Measurements from ENCODE around the gene KIF21B.

The KIF21B gene

GRCh38 chr1:200972985-200973742, 50.4 kb downstream of the KIF21B start:
- Histone ChIP-seq H3K27ac (ENCODE audit: low read depth, low read length, poor library complexity, severe bottlenecking) (no peak overlapping the region), H3F3A (ENCODE audit: insufficient read depth, low read length) (no peaks in the 10 kb centered on the region), H2AFZ (ENCODE audit: low read length) (no peak overlapping the region), H3K9me3 (ENCODE audit: low read length) (no peaks in the 10 kb centered on the region), H4K20me1 (ENCODE audit: insufficient read depth, low read length) (no peaks in the 10 kb centered on the region), H3K36me3 (ENCODE audit: insufficient read depth, low read length) (no peaks in the 10 kb centered on the region), H3K27me3 (ENCODE audit: insufficient read depth, low read length) (no peaks in the 10 kb centered on the region), H3K9me2 (ENCODE audit: low read depth, low read length) (no peaks in the 10 kb centered on the region), H3K4me2 (ENCODE audit: low read length) (no peak overlapping the region), H3K9ac (ENCODE audit: low read length) (no peak overlapping the region), H3K4me3 (ENCODE audit: low read depth, low read length, poor library complexity, severe bottlenecking) (no peak overlapping the region), H3K4me1 (ENCODE audit: insufficient read depth, low read length, severe bottlenecking) (no peaks in the 10 kb centered on the region), H3K79me2 (ENCODE audit: insufficient read depth, low read length) (no peaks in the 10 kb centered on the region)
- TF ChIP-seq CTCF (IDR thresholded peaks at IDR 0.05; ENCODE audit: low read length) (no peak), EZH2 (IDR thresholded peaks at IDR 0.05; ENCODE audit: borderline replicate concordance, low read length) (no peak)

- Histone ChIP-seq H3K4me3 (ENCODE audit: low read depth, low read length, poor library complexity, severe bottlenecking) (no peak overlapping the region), H2AFZ (ENCODE audit: low read length) (no peak overlapping the region), H3K9me3 (ENCODE audit: low read length) (no peaks in the 10 kb centered on the region), H3K9ac (ENCODE audit: low read length) (no peak overlapping the region), H3K4me1 (ENCODE audit: insufficient read depth, low read length, severe bottlenecking) (no peaks in the 10 kb centered on the region), H3F3A (ENCODE audit: insufficient read depth, low read length) (no peaks in the 10 kb centered on the region), H3K79me2 (ENCODE audit: insufficient read depth, low read length) (no peaks in the 10 kb centered on the region), H3K9me2 (ENCODE audit: low read depth, low read length) (no peaks in the 10 kb centered on the region), H4K20me1 (ENCODE audit: insufficient read depth, low read length) (no peaks in the 10 kb centered on the region), H3K36me3 (ENCODE audit: insufficient read depth, low read length) (no peaks in the 10 kb centered on the region), H3K4me2 (ENCODE audit: low read length) (no peak overlapping the region), H3K27ac (ENCODE audit: low read depth, low read length, poor library complexity, severe bottlenecking) (no peak overlapping the region), H3K27me3 (ENCODE audit: insufficient read depth, low read length) (no peaks in the 10 kb centered on the region)
- peak; percentile 71 for TF ChIP-seq CTCF (IDR thresholded peaks at IDR 0.05; ENCODE audit: low read length)
- TF ChIP-seq EZH2 (IDR thresholded peaks at IDR 0.05; ENCODE audit: borderline replicate concordance, low read length): no peak
Measured at GRCh38 chr1:200971955-200972711, 51.4 kb downstream of the KIF21B start.

- H3K9ac ChIP-seq (ENCODE audit: low read length): no peak overlapping the region
- H3K27ac ChIP-seq (ENCODE audit: low read depth, low read length, poor library complexity, severe bottlenecking): no peak overlapping the region
- no peaks in the 10 kb centered on the region for H3K4me1 ChIP-seq (ENCODE audit: insufficient read depth, low read length, severe bottlenecking)
- H3F3A ChIP-seq (ENCODE audit: insufficient read depth, low read length): no peaks in the 10 kb centered on the region
- no peaks in the 10 kb centered on the region for H3K27me3 ChIP-seq (ENCODE audit: insufficient read depth, low read length)
- no peaks in the 10 kb centered on the region for H3K9me3 ChIP-seq (ENCODE audit: low read length)
- H2AFZ ChIP-seq (ENCODE audit: low read length): no peak overlapping the region
- H3K9me2 ChIP-seq (ENCODE audit: low read depth, low read length): no peaks in the 10 kb centered on the region
- H3K4me3 ChIP-seq (ENCODE audit: low read depth, low read length, poor library complexity, severe bottlenecking): no peak overlapping the region
- H3K4me2 ChIP-seq (ENCODE audit: low read length): no peak overlapping the region
- H3K79me2 ChIP-seq (ENCODE audit: insufficient read depth, low read length): no peaks in the 10 kb centered on the region
- TF ChIP-seq CTCF (IDR thresholded peaks at IDR 0.05; ENCODE audit: low read length) (no peak), EZH2 (IDR thresholded peaks at IDR 0.05; ENCODE audit: borderline replicate concordance, low read length) (no peak)
- no peaks in the 10 kb centered on the region for H4K20me1 ChIP-seq (ENCODE audit: insufficient read depth, low read length)
- H3K36me3 ChIP-seq (ENCODE audit: insufficient read depth, low read length): no peaks in the 10 kb centered on the region
Measured at GRCh38 chr1:200971428-200971903, 52.0 kb downstream of the KIF21B start.

Measured in OCI-LY1 (cell line).